DMS153 (cell line): ENCODE data around the gene DLK1.

ENCODE experiments used
- DNase-seq: peaks from one replicate; lab custom pipeline; 2025; lab: John Stamatoyannopoulos, UW

The DLK1 gene

DNA sequence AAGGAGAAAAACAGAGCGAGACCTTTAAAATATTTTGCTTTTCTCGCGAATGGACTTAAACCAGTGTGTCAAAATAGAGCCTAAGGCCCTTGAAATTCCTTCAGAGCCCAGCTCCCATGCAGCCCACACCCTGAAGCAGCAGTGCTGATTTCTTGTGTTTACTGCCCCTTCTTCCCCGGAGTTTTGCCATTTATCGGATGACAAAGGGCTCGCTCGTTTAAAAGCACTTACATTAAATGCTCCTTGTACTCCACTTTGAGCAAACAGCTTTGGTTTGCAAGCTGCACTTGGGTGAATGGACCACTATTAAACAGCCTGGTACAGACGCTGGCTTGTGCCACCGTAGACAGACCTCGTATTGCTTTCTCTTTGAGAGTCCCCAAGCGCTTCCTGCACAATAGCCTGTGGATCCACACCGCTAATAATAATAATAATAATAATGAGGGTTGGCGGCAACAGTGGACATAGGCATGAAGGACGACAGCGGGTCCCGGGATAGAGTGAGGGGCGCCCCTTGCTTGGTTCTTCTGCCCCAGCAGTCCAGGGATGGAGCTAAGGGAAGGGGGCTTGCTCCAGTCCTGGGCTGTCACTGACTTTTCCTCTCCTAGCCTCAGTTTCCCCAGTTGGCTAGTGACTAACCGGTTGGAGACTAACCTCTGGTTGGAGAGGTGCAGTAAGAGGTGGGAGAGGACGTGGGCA, 6.6 kb downstream of the DLK1 start:
- peak; percentile 12 for DNase-seq

DNA sequence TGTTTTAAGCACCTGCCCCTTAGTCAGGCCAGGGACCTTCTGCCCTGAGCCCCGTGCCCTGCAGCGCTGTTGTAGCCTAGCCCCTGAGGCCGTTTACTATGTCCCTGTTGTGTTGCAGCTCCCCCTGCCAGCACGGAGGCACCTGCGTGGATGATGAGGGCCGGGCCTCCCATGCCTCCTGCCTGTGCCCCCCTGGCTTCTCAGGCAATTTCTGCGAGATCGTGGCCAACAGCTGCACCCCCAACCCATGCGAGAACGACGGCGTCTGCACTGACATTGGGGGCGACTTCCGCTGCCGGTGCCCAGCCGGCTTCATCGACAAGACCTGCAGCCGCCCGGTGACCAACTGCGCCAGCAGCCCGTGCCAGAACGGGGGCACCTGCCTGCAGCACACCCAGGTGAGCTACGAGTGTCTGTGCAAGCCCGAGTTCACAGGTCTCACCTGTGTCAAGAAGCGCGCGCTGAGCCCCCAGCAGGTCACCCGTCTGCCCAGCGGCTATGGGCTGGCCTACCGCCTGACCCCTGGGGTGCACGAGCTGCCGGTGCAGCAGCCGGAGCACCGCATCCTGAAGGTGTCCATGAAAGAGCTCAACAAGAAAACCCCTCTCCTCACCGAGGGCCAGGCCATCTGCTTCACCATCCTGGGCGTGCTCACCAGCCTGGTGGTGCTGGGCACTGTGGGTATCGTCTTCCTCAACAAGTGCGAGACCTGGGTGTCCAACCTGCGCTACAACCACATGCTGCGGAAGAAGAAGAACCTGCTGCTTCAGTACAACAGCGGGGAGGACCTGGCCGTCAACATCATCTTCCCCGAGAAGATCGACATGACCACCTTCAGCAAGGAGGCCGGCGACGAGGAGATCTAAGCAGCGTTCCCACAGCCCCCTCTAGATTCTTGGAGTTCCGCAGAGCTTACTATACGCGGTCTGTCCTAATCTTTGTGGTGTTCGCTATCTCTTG, 7.6 kb downstream of the DLK1 start:
- no peak for DNase-seq

GRCh38 chr14:100735271-100735670, 8.6 kb downstream of the DLK1 start:
- no peak for DNase-seq

GRCh38 chr14:100736269-100737180, 9.8 kb downstream of the DLK1 start:
- DNase-seq, result no peak

GRCh38 chr14:100737526-100737925, 10.8 kb downstream of the DLK1 start:
- no peak for DNase-seq

- DNase-seq, result no peak
Measured at GRCh38 chr14:100738269-100738691, 11.6 kb downstream of the DLK1 start.

DNA sequence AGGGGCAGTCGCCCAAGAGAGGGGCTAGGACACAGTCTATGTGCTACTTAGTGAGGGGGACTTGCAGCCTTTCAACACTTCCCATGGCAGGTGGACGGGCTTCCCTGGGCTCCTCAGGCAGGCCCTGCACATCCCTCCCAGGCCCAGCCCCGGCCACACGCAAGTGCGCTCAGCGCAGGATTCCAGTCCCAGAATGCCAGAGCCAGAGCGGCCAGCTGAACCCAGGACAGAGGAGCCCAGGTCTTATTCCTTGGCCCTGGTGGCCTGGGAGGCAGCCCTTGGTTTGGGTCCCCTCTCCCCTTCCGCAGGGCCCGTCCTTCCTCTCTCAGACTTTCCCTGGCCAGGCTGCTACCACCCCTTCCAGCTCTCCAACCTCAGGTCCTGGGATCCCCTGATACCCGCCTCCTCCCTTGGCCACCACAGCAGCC, 12.0 kb downstream of the DLK1 start:
- no peak for DNase-seq

DNA sequence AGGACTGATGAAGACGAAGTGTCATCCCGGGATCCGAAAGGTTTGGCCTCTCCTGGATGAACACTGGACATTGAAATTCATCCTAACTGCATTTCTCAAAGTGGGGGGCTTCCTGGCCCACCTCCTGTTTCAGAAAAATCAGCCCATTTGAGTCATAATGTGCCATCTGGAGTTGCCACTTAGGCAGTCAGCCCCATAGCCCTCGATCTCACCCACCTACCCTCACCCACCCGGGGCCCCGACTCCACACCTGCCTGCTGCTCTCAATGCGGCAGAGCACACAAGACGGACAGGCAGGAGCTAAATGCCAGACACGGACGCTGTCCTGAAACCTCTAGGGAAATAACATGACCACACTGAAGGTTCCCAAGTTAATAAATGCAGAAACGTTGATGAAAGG, 12.6 kb downstream of the DLK1 start:
- no peak for DNase-seq

DNA sequence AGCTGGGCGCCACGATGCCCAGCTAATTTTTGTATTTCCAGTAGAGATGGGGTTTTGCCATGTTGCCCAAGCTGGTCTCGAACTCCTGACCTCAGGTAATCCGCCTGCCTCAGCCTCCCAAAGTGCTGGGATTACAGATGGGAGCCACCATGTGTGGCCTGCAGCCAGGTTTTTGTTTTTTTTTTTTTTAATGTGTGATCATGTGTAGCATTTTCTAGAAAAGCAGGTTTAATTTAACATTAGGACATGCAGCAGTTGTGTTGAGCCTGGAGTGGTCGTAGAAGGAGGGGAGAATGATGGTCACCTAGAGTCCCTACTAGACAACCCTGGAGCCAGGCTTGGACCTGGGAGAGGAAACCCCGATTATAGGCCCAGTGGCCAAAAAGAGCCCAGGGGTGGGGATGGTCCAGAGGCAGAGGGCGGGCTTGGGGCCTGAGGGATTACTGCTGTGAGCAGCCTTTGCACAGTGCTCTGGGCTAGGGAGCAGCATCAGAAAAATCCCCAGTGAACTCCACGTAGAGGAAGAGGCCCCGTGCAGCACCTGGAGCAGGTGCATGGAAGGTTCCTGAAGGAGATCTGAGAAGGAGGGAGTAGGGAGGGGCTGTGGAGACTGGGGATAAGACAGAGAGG, 13.6 kb downstream of the DLK1 start:
- DNase-seq, result no peak

- DNase-seq, result no peak
Measured at GRCh38 chr14:100740929-100741328, 14.2 kb downstream of the DLK1 start.

DNA sequence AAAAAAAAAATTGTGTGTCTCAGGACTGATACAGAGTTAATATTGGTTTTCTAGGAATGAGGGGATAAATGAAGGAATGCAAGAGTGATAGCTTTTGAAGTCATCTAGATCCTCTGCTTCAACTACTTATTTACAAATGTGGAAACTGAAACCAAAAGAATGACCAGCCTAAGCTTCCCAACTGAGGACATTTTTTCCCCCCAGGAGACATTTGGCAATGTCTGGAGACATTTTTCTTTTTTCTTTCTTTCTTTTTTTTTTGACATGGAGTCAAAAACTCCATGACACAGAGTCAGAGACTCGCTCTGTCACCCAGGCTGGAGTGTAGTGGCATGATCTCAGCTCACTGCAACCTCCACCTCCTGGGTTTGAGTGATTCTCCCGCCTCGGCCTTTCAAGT, 15.3 kb downstream of the DLK1 start:
- DNase-seq, result no peak

- no peak for DNase-seq
Measured at GRCh38 chr14:100746326-100746725, 19.6 kb downstream of the DLK1 start.

- DNase-seq, result peak; percentile 70
Measured at GRCh38 chr14:100747021-100747586, 20.4 kb downstream of the DLK1 start.

GRCh38 chr14:100747736-100748135, 21.0 kb downstream of the DLK1 start:
- no peak for DNase-seq

DNA sequence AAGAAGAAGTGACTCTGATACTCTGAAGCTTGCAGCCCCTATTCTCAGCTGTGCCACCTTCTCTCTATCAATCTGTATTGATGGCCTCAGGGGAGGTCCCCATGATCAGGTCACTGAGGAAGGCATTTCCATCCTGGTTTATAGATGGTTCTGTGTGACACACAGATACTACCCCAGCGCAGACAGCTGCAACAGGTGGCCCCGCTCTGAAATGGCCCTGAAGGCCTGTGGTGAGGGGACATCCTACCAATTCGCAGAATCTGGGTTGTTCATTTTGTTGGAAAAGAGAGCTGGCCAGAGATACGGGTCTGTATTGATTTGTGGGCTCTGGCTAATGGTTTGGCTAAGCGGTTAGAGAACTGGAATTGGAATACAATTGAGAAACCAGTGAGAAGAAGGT, 21.7 kb downstream of the DLK1 start:
- no peak for DNase-seq

DNA sequence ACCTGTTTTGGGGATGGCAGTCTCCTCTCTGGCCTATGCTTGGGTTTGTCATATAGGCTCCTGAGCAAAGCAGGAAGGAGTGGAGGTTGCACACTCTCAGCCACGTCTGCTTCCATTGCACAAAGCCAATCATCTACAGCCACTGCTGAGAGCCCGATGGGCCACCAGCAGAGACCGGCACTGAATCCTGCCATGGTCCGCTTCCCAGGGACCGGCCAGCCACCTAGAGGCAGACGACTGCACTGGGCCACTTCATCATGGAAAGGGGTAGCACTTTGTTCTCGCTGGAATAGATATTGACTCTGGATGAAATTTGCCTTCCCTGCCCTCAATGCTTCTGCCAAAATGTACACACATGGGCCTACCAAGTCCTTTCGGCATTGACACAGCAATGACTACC, 22.3 kb downstream of the DLK1 start:
- DNase-seq, result no peak

DNA sequence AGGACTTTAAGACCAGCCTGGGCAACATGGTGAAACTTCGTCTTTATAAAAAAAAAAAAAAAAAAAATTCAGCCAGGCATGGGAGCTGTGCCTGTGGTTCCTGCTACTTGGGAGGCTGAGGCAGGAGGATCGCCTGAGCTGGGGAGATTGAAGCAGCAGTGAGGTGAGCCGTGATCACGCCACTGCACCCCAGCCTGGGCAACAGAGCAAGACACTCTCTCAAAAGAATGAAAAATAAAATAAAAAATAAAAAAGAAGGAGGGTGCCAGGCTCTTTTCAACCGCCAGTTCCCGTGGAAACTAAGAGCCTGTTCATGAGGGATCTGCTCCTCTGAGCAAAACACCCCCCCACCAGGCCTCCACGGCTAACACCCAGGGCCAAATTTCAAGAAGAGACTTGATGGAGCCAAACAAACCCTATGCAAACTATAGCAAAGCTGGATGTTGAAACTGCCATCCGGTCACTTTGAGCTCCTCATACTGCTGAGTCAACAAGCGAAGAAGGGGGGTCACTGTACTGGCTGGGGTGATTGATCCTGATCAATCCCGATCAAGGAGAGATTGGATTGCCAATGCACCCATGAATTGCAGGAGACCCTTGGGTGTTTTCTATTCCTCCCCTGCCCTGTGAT, 23.4 kb downstream of the DLK1 start:
- no peak for DNase-seq

DNA sequence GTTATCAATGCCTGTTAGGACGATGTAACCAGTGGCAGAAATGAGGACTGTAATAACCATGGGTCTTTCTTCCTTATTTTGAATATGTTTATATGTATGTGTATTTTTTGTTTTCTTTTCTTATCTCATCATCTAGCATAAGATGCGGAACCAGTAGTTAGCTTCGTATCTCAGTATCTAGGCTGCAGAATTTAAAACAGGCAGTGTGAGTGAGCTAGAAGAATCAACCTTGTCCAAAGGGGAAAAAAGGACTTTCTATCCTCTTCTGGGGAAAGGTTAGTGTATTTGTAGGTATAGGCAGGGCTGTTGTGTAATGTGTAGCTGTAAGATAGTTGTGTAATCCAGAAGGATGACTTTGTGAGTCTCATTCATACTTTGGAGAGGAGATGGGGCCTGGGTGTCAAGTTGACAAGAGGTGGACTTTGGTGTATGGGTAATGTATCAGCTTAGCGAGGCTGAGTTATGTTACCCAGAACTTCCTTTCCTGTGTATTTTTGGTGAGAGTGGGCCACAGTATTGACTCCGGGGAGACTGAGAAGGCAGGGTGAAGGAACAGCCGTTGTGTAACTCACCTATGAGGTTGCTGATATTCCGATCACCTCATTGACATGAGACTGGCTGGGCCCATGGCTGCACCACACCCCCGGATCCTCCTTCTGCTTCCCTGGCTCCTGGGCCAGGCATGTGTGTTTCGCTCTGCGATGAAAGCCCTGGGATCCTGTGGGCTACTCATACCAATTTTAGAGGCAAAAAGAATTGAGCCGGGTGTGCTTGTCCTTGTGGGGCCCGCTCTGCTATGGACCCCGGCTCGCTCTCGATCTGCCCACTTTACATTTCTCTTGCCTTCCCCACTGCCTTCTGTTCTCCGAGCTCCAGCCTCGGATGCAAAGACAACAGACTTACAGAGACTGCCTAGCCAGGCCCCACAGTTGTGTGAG, 24.3 kb downstream of the DLK1 start:
- no peak for DNase-seq

- no peak for DNase-seq
Measured at GRCh38 chr14:100754020-100754419, 27.3 kb downstream of the DLK1 start.

- no peak for DNase-seq
Measured at GRCh38 chr14:100755649-100756048, 29.0 kb downstream of the DLK1 start.
